Measurements from ENCODE around the gene NR0B2. TPM values are rescaled to one million over a fixed set of nuclear protein-coding genes. Genes with fewer than 3 reads are reported as not detected.

The NR0B2 gene
- polyA plus RNA-seq, 1 donor (not counting 4 experiments of a cell fraction or from before 2014, with no cell fraction given), result not detected

- Histone ChIP-seq H3K36me3 (ENCODE audit: control insufficient read depth in 2 of 2, extremely low read depth in 1 of 2, insufficient read depth in 2 of 2, low read length in 2 of 2) (no peaks in the 10 kb centered on the region), H3K27ac (ENCODE audit: control insufficient read depth, insufficient read depth, low read length) (no peak overlapping the region), H3K9me3 (ENCODE audit: control insufficient read depth, low read depth, low read length) (no peaks in the 10 kb centered on the region), H3K27me3 (ENCODE audit: control insufficient read depth, extremely low read depth, insufficient read depth, low read length) (peaks cover 3% of the 10 kb centered on the region), H2AFZ (ENCODE audit: control insufficient read depth, low read length) (no peak overlapping the region), H3K79me2 (ENCODE audit: control insufficient read depth, insufficient read depth, low read length) (no peaks in the 10 kb centered on the region), H4K20me1 (ENCODE audit: control insufficient read depth, extremely low read depth, insufficient read depth, low read length) (no peaks in the 10 kb centered on the region), H3K4me1 (ENCODE audit: control insufficient read depth, extremely low read depth, insufficient read depth, low read length) (peaks cover under 1% of the 10 kb centered on the region), H3K4me3 (ENCODE audit: control insufficient read depth in 2 of 3, extremely low read depth in 1 of 3, insufficient read depth in 2 of 3, low read depth in 1 of 3, low read length in 3 of 3) (no peak overlapping the region), H3K9me1 (ENCODE audit: control insufficient read depth, extremely low read depth, insufficient read depth, low read length) (no peaks in the 10 kb centered on the region), H3K4me2 (ENCODE audit: control insufficient read depth, extremely low read depth, insufficient read depth, low read depth, low read length) (no peak overlapping the region), H3K9ac (ENCODE audit: control insufficient read depth, extremely low read depth, insufficient read depth, low read length) (no peak overlapping the region)
- TF ChIP-seq EZH2 (IDR thresholded peaks at IDR 0.05; ENCODE audit: low read length), result no peak
- TF ChIP-seq, protein P1, sequence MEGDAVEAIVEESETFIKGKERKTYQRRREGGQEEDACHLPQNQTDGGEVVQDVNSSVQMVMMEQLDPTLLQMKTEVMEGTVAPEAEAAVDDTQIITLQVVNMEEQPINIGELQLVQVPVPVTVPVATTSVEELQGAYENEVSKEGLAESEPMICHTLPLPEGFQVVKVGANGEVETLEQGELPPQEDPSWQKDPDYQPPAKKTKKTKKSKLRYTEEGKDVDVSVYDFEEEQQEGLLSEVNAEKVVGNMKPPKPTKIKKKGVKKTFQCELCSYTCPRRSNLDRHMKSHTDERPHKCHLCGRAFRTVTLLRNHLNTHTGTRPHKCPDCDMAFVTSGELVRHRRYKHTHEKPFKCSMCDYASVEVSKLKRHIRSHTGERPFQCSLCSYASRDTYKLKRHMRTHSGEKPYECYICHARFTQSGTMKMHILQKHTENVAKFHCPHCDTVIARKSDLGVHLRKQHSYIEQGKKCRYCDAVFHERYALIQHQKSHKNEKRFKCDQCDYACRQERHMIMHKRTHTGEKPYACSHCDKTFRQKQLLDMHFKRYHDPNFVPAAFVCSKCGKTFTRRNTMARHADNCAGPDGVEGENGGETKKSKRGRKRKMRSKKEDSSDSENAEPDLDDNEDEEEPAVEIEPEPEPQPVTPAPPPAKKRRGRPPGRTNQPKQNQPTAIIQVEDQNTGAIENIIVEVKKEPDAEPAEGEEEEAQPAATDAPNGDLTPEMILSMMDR (optimal IDR thresholded peaks at IDR 0.05 in 1 of 3, IDR thresholded peaks at IDR 0.05 in 1 of 3, conservative IDR thresholded peaks at IDR 0.05 in 1 of 3; ENCODE audit: extremely low read depth in 1 of 3, insufficient read depth in 2 of 3, low read length in 3 of 3), result no peak
- dilution Hi-C loops (cut with MboI; ENCODE audit: extremely low pct_ligation_motif_present, low sequenced_read_pairs), result no loop called here
- no peak for FAIRE-seq
- no peak for DNase-seq (ENCODE audit: low read depth, low spot score)
These were observed 404 bp downstream of the NR0B2 start for GRCh38 chr1:26913389-26913753.

GRCh38 chr1:26912147-26912490, 1.7 kb downstream of the NR0B2 start:
- no peak overlapping the region for H3K4me2 ChIP-seq (ENCODE audit: control insufficient read depth, extremely low read depth, insufficient read depth, low read depth, low read length)
- no peak overlapping the region for H3K4me3 ChIP-seq (ENCODE audit: control insufficient read depth in 2 of 3, extremely low read depth in 1 of 3, insufficient read depth in 2 of 3, low read depth in 1 of 3, low read length in 3 of 3)
- H4K20me1 ChIP-seq (ENCODE audit: control insufficient read depth, extremely low read depth, insufficient read depth, low read length), result no peaks in the 10 kb centered on the region
- H3K27ac ChIP-seq (ENCODE audit: control insufficient read depth, insufficient read depth, low read length), result no peak overlapping the region
- FAIRE-seq (no peak), DNase-seq (ENCODE audit: low read depth, low spot score) (no peak)
- no peak overlapping the region for H3K9ac ChIP-seq (ENCODE audit: control insufficient read depth, extremely low read depth, insufficient read depth, low read length)
- H3K9me3 ChIP-seq (ENCODE audit: control insufficient read depth, low read depth, low read length), result no peaks in the 10 kb centered on the region
- TF ChIP-seq, protein P1 (optimal IDR thresholded peaks at IDR 0.05 in 1 of 3, IDR thresholded peaks at IDR 0.05 in 1 of 3, conservative IDR thresholded peaks at IDR 0.05 in 1 of 3; ENCODE audit: extremely low read depth in 1 of 3, insufficient read depth in 2 of 3, low read length in 3 of 3), result no peak
- no peak for TF ChIP-seq EZH2 (IDR thresholded peaks at IDR 0.05; ENCODE audit: low read length)
- H3K4me1 ChIP-seq (ENCODE audit: control insufficient read depth, extremely low read depth, insufficient read depth, low read length), result peaks cover 11% of the 10 kb centered on the region
- H2AFZ ChIP-seq (ENCODE audit: control insufficient read depth, low read length), result no peak overlapping the region
- H3K9me1 ChIP-seq (ENCODE audit: control insufficient read depth, extremely low read depth, insufficient read depth, low read length), result no peaks in the 10 kb centered on the region
- no peaks in the 10 kb centered on the region for H3K36me3 ChIP-seq (ENCODE audit: control insufficient read depth in 2 of 2, extremely low read depth in 1 of 2, insufficient read depth in 2 of 2, low read length in 2 of 2)
- H3K79me2 ChIP-seq (ENCODE audit: control insufficient read depth, insufficient read depth, low read length), result no peaks in the 10 kb centered on the region
- dilution Hi-C loops (cut with MboI; ENCODE audit: extremely low pct_ligation_motif_present, low sequenced_read_pairs), result no loop called here
- peaks cover 3% of the 10 kb centered on the region for H3K27me3 ChIP-seq (ENCODE audit: control insufficient read depth, extremely low read depth, insufficient read depth, low read length)
